Measurements from ENCODE around the gene CAPN7. TPM values are rescaled to one million over a fixed set of nuclear protein-coding genes. Genes with fewer than 3 reads are reported as not detected.
"Not testable (repeated sequence)": the region's sequence is repeated elsewhere in the genome, so short reads cannot be mapped to it uniquely, and the experiment has no call there.

Gene CAPN7
- total RNA-seq, 1 experiment from 2014 or later = 12.0 TPM

DNA sequence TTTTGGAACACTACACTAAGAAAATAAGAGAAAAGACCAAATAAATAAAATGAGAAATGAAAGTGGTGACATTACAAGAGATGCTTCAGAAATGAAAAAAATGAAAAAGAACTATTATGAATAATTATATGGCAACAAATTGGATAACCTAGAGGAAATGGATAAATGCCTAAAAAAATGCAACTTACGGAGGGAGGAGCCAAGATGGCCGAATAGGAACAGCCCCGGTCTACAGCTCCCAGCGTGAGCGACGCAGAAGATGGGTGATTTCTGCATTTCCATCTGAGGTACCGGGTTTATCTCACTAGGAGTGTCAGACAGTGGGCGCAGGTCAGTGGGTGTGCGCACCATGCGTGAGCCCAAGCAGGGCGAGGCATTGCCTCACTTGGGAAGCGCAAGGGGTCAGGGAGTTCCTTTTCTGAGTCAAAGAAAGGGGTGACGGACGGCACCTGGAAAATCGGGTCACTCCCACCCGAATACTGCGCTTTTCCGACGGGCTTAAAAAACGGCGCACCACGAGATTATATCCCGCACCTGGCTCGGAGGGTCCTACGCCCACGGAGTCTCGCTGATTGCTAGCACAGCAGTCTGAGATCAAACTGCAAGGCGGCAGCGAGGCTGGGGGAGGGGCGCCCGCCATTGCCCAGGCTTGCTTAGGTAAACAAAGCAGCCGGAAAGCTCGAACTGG lies 19.4 kb upstream of the CAPN7 start:
- DNase-seq (ENCODE audit: low read depth); in situ Hi-C loops (cut with HindIII; ENCODE audit: low pct_unique_long_range_greater_than_20kb, low sequenced_read_pairs): not testable (repeated sequence)

- DNase-seq (ENCODE audit: low read depth) = no peak
- in situ Hi-C loops (cut with HindIII; ENCODE audit: low pct_unique_long_range_greater_than_20kb, low sequenced_read_pairs) = no loop called here
Measured at GRCh38 chr3:15197340-15198029, 8.6 kb upstream of the CAPN7 start.

- DNase-seq (ENCODE audit: low read depth) = no peak
- in situ Hi-C loops (cut with HindIII; ENCODE audit: low pct_unique_long_range_greater_than_20kb, low sequenced_read_pairs) = no loop called here
Measured at GRCh38 chr3:15198686-15199085, 7.4 kb upstream of the CAPN7 start.

DNA sequence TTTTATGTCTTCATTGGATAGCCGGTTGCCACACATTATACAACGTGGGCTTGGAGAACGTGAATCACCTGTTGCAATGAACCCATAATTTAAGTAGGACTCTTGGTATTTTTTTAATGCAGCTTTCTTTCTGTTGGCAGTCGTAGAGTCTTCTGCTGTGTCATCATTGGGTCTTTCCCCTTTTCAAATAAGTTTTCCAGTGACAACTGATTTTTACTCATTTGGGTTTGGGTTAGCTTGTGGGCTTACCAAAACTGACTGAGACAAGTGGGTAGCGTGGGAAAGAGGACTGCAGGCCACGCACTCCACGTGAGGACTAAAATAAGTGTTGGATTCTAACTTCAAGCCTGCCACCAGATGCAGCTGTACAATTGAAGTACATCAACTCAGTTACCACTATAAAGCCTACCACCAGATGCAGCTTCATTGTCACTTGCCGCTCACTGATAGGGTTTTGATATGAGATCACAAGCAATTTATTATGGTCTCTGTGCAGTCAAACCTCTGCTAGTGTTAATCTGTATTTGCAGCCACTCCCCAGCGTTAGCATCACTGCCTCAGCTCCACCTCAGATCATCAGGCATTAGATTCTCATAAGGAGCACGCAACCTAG lies 6.4 kb upstream of the CAPN7 start:
- in situ Hi-C loops (cut with HindIII; ENCODE audit: low pct_unique_long_range_greater_than_20kb, low sequenced_read_pairs) = no loop called here
- no peak for DNase-seq (ENCODE audit: low read depth)

GRCh38 chr3:15204005-15204404 lies 2.0 kb upstream of the CAPN7 start:
- no peak for DNase-seq (ENCODE audit: low read depth)
- in situ Hi-C loops (cut with HindIII; ENCODE audit: low pct_unique_long_range_greater_than_20kb, low sequenced_read_pairs) = no loop called here

DNA sequence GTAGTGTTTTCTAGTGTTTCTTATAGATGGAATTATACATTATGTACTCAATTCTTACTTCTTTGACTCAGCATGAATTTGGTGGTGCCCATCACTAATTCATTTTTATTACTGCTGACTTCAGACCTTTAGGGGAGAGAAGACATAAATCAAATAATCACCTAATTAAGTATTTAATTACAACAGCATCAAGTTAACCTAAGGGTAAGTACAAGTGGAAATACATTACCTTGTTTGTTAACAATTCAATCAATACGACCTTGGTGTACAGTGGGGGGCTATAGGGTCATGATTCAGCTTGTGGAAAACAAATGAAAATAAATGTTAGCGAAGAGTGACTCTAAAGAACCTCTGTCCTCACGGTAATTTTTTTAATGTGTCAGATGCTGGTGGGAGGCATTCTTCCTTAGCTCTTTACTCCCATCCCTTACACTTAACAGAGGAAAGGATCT lies 538 bp upstream of the CAPN7 start:
- in situ Hi-C loops (cut with HindIII; ENCODE audit: low pct_unique_long_range_greater_than_20kb, low sequenced_read_pairs) = no loop called here
- no peak for DNase-seq (ENCODE audit: low read depth)

- in situ Hi-C loops (cut with HindIII; ENCODE audit: low pct_unique_long_range_greater_than_20kb, low sequenced_read_pairs) = no loop called here
- DNase-seq (ENCODE audit: low read depth) = peak; percentile 23
Measured at GRCh38 chr3:15206662-15207576, 873 bp downstream of the CAPN7 start.

- DNase-seq (ENCODE audit: low read depth) = no peak
- in situ Hi-C loops (cut with HindIII; ENCODE audit: low pct_unique_long_range_greater_than_20kb, low sequenced_read_pairs) = no loop called here
Measured at GRCh38 chr3:15207836-15208504, 1.9 kb downstream of the CAPN7 start.

- no peak for DNase-seq (ENCODE audit: low read depth)
- in situ Hi-C loops (cut with HindIII; ENCODE audit: low pct_unique_long_range_greater_than_20kb, low sequenced_read_pairs) = no loop called here
Measured at GRCh38 chr3:15211937-15212336, 5.9 kb downstream of the CAPN7 start.

- DNase-seq (ENCODE audit: low read depth) = no peak
- in situ Hi-C loops (cut with HindIII; ENCODE audit: low pct_unique_long_range_greater_than_20kb, low sequenced_read_pairs) = no loop called here
Measured at GRCh38 chr3:15214758-15215157, 8.7 kb downstream of the CAPN7 start.

DNA sequence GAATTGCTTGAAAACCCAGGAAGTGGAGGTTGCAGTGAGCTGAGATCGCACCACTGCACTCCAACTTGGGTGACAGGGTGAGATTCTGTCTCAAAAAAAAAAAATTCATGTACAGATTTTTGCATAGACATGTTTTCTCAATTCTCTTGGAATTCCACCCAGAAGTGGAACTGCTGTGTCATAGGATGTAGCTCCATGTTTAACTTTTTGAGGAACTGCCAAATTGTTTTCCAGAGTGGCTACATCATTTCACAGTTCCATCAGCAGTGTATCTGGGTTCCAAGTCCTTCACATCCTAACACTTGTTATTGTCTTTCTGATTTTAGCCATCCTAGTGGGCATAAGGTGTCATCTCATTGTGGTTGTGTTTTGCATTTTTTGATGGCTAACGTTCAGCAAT lies 9.9 kb downstream of the CAPN7 start:
- DNase-seq (ENCODE audit: low read depth) = no peak
- in situ Hi-C loops (cut with HindIII; ENCODE audit: low pct_unique_long_range_greater_than_20kb, low sequenced_read_pairs) = no loop called here

DNA sequence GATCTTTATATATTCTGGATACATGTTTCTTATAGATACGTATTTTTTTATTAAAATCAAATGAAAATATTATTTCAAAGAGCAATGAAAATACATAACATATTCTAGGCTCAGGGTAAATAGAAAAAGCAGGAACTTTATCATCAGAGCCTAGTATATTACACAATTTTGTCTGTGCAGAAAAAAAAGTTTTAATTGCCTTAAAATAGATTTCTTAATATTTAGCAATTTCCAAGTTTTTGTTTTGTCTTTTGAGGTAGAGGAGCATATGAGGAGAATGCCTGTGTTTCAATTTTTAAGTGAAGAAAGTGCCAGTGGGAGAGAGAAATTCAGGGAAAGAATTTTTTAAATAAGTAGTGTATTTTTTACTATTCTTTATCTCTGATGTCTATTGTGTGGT lies 10.5 kb downstream of the CAPN7 start:
- DNase-seq (ENCODE audit: low read depth) = no peak
- in situ Hi-C loops (cut with HindIII; ENCODE audit: low pct_unique_long_range_greater_than_20kb, low sequenced_read_pairs) = no loop called here

GRCh38 chr3:15217011-15217671 lies 11.1 kb downstream of the CAPN7 start:
- DNase-seq (ENCODE audit: low read depth) = no peak
- in situ Hi-C loops (cut with HindIII; ENCODE audit: low pct_unique_long_range_greater_than_20kb, low sequenced_read_pairs) = no loop called here

- in situ Hi-C loops (cut with HindIII; ENCODE audit: low pct_unique_long_range_greater_than_20kb, low sequenced_read_pairs) = no loop called here
- no peak for DNase-seq (ENCODE audit: low read depth)
Measured at GRCh38 chr3:15217841-15218267, 11.8 kb downstream of the CAPN7 start.

GRCh38 chr3:15218689-15219088 lies 12.6 kb downstream of the CAPN7 start:
- in situ Hi-C loops (cut with HindIII; ENCODE audit: low pct_unique_long_range_greater_than_20kb, low sequenced_read_pairs) = no loop called here
- DNase-seq (ENCODE audit: low read depth) = no peak

DNA sequence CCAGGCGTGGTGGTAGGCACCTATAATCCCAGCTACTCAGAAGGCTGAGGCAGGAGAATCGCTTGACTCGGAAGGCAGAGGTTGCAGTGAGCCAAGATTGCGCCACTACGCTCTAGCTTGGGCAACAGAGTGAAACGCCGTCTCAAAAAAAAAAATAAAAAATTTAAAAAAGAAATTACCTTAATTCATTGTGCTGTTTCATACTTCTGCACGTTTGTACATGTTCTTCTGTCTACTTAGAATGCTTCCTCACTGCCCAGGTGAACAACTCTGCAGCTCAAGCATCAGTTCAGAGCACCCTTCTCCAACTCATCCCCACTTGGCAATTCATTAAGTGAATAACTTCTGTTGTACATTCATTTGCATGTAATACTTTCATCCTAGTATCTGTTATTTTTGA lies 14.0 kb downstream of the CAPN7 start:
- DNase-seq (ENCODE audit: low read depth) = no peak
- in situ Hi-C loops (cut with HindIII; ENCODE audit: low pct_unique_long_range_greater_than_20kb, low sequenced_read_pairs) = no loop called here

- in situ Hi-C loops (cut with HindIII; ENCODE audit: low pct_unique_long_range_greater_than_20kb, low sequenced_read_pairs) = no loop called here
- no peak for DNase-seq (ENCODE audit: low read depth)
Measured at GRCh38 chr3:15220661-15221060, 14.6 kb downstream of the CAPN7 start.
